ENCODE measurements around the gene TRAPPC3.

Gene TRAPPC3

GRCh38 chr1:36101546-36101945 is 47.7 kb downstream of the TRAPPC3 start:
- Histone ChIP-seq H3K36me3 (ENCODE audit: low read length) (no peaks in the 10 kb centered on the region), H3K4me3 (ENCODE audit: insufficient read depth, low read length, poor library complexity, severe bottlenecking) (no peak overlapping the region), H3K9me3 (ENCODE audit: insufficient read depth, low read length) (no peaks in the 10 kb centered on the region), H3K27ac (ENCODE audit: low read depth, low read length) (no peak overlapping the region), H3K9ac (ENCODE audit: low read length) (no peak overlapping the region), H4K20me1 (ENCODE audit: low read depth, low read length) (no peaks in the 10 kb centered on the region), H3K79me2 (ENCODE audit: insufficient read depth, low read length) (no peaks in the 10 kb centered on the region), H2AFZ (ENCODE audit: low read depth, low read length, severe bottlenecking) (no peak overlapping the region), H3K4me2 (ENCODE audit: low read depth, low read length, poor library complexity, severe bottlenecking) (no peak overlapping the region), H3K9me2 (replicated peaks; ENCODE audit: insufficient read depth, low read length) (no peaks in the 10 kb centered on the region), H3K27me3 (ENCODE audit: low read length) (no peaks in the 10 kb centered on the region), H3F3A (ENCODE audit: insufficient read depth) (no peaks in the 10 kb centered on the region)
- no peak for TF ChIP-seq CTCF (IDR thresholded peaks at IDR 0.05; ENCODE audit: insufficient read depth, low read length, poor library complexity, severe bottlenecking)
- no peak for TF ChIP-seq EZH2phosphoT487 (conservative IDR thresholded peaks at IDR 0.05; ENCODE audit: low read length)

- Histone ChIP-seq H2AFZ (ENCODE audit: low read depth, low read length, severe bottlenecking) (no peak overlapping the region), H3K79me2 (ENCODE audit: insufficient read depth, low read length) (no peaks in the 10 kb centered on the region), H3K4me2 (ENCODE audit: low read depth, low read length, poor library complexity, severe bottlenecking) (no peak overlapping the region), H3K27me3 (ENCODE audit: low read length) (no peaks in the 10 kb centered on the region), H3K4me3 (ENCODE audit: insufficient read depth, low read length, poor library complexity, severe bottlenecking) (no peak overlapping the region), H4K20me1 (ENCODE audit: low read depth, low read length) (no peaks in the 10 kb centered on the region), H3K9ac (ENCODE audit: low read length) (no peak overlapping the region), H3K9me2 (replicated peaks; ENCODE audit: insufficient read depth, low read length) (no peaks in the 10 kb centered on the region), H3F3A (ENCODE audit: insufficient read depth) (no peaks in the 10 kb centered on the region), H3K9me3 (ENCODE audit: insufficient read depth, low read length) (no peaks in the 10 kb centered on the region), H3K36me3 (ENCODE audit: low read length) (no peaks in the 10 kb centered on the region), H3K27ac (ENCODE audit: low read depth, low read length) (no peak overlapping the region)
- TF ChIP-seq CTCF (IDR thresholded peaks at IDR 0.05; ENCODE audit: insufficient read depth, low read length, poor library complexity, severe bottlenecking) (no peak), EZH2phosphoT487 (conservative IDR thresholded peaks at IDR 0.05; ENCODE audit: low read length) (no peak)
Observed at GRCh38 chr1:36100376-36100775, 48.9 kb downstream of the TRAPPC3 start.

- no peak overlapping the region for H3K27ac ChIP-seq (ENCODE audit: low read depth, low read length)
- TF ChIP-seq EZH2phosphoT487 (conservative IDR thresholded peaks at IDR 0.05; ENCODE audit: low read length) (no peak), CTCF (IDR thresholded peaks at IDR 0.05; ENCODE audit: insufficient read depth, low read length, poor library complexity, severe bottlenecking) (peak; percentile 80)
- H3F3A ChIP-seq (ENCODE audit: insufficient read depth) = no peaks in the 10 kb centered on the region
- no peaks in the 10 kb centered on the region for H3K27me3 ChIP-seq (ENCODE audit: low read length)
- H3K4me2 ChIP-seq (ENCODE audit: low read depth, low read length, poor library complexity, severe bottlenecking) = no peak overlapping the region
- H3K9me3 ChIP-seq (ENCODE audit: insufficient read depth, low read length) = no peaks in the 10 kb centered on the region
- H3K9ac ChIP-seq (ENCODE audit: low read length) = no peak overlapping the region
- H3K79me2 ChIP-seq (ENCODE audit: insufficient read depth, low read length) = no peaks in the 10 kb centered on the region
- no peak overlapping the region for H3K4me3 ChIP-seq (ENCODE audit: insufficient read depth, low read length, poor library complexity, severe bottlenecking)
- H3K9me2 ChIP-seq (replicated peaks; ENCODE audit: insufficient read depth, low read length) = no peaks in the 10 kb centered on the region
- H4K20me1 ChIP-seq (ENCODE audit: low read depth, low read length) = no peaks in the 10 kb centered on the region
- peak overlapping the region; percentile 73 for H2AFZ ChIP-seq (ENCODE audit: low read depth, low read length, severe bottlenecking)
- H3K36me3 ChIP-seq (ENCODE audit: low read length) = no peaks in the 10 kb centered on the region
Observed at GRCh38 chr1:36099681-36100341, 49.5 kb downstream of the TRAPPC3 start.

Measured in SU-DHL-6 (cell line).